Measurements from ENCODE around the gene TCF7L2. TPM values are rescaled to one million over a fixed set of nuclear protein-coding genes. Genes with fewer than 3 reads are reported as not detected.

The TCF7L2 gene
- total and polyA plus RNA-seq, 9 of the 15 experiments (the other 6 are each of a cell fraction or from before 2014, with no cell fraction given): 0.32 to 2.8 (median 0.92) TPM

DNA sequence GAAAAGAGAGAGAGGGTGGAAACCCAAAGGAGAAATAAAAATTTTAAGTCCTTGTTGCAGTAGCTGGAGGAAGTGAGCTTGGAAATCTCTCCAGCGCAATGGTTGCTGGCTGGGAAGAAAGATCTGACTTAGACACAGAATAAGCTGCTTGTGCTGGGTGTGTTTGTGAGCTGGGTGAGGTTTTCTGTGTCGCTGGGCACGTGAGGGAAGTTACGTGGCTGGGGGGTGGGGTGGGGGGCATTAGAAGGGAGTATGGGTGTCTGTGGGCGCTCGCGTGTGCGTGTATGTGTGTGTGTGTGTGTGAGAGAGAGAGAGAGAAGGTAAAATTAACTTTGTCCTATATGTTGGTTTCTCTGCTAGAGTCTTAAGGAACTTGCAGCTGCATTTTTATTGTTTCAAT is 11.6 kb downstream of the TCF7L2 start (continued):
- TF ChIP-seq PHF8 (IDR thresholded peaks at IDR 0.05; ENCODE audit: borderline replicate concordance, low read length): no peak

DNA sequence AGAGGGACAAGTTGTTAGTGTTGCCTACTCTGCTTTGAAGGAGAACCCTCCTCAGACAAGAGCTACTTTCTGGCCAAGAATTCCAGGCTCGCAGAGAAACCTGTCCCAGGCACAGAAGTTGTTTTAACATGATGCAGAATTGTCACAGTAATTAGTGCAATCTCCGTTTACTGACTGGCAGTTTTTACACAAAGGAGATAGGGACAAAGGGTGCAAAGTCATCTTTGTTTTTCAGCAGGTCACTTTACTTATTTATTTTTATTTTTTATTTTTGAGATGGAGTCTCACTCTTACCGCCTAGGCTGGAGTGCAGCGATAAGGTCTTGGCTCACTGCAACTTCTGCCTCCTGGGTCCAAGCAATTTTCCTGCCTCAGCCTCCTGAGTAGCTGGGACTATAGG is 12.3 kb downstream of the TCF7L2 start:
- Histone ChIP-seq H3K4me2 (ENCODE audit: insufficient read depth, low read length) (no peak overlapping the region; the same call in 1 of the 2 replicates), H3K9ac (ENCODE audit: insufficient read depth in 1 of 2, low read depth in 2 of 2, low read length in 2 of 2) (no peak overlapping the region), H3K4me1 (replicated peaks in 1 of 2; ENCODE audit: control insufficient read depth in 2 of 2, insufficient read depth in 2 of 2, low read length in 2 of 2) (peaks cover 0 to 13% of the 10 kb centered on the region in 2 experiments; a peak in 3 of 5 replicates), H3K36me3 (ENCODE audit: control insufficient read depth, insufficient read depth, low read length) (no peaks in the 10 kb centered on the region), H4K20me1 (replicated peaks; ENCODE audit: control insufficient read depth, insufficient read depth, low read length) (no peaks in the 10 kb centered on the region), H3K9me3 (replicated peaks; ENCODE audit: control insufficient read depth, insufficient read depth, low read depth, low read length) (no peaks in the 10 kb centered on the region), H3K27ac (ENCODE audit: extremely low read depth, low read depth, low read length) (0 out of 3 replicates have a peak overlapping the region, but pooled peaks have one; percentile 15), H2AFZ (ENCODE audit: low read depth, low read length) (no peak overlapping the region), H3K4me3 (no peak overlapping the region), H3K27me3 (ENCODE audit: control insufficient read depth in 2 of 2, insufficient read depth in 2 of 2, low read length in 2 of 2) (no peaks in the 10 kb centered on the region), H3K79me2 (ENCODE audit: control insufficient read depth, insufficient read depth, low read length) (no peaks in the 10 kb centered on the region), H3K9me1 (ENCODE audit: control insufficient read depth, insufficient read depth, low read length) (no peaks in the 10 kb centered on the region)
- FAIRE-seq: no peak
- intact Hi-C loops (cut with micrococcal nuclease): no loop called here
- no TSS peak for BruUV-seq (replicated peaks)
- no peak for TF ChIP-seq GATAD2B (IDR thresholded peaks at IDR 0.05; ENCODE audit: borderline replicate concordance)
- TF ChIP-seq SOX6 (IDR thresholded peaks at IDR 0.05): peak; percentile 21; the same call in 1 of the 2 replicates
- peak; percentile 37; the same call in 1 of the 2 replicates for TF ChIP-seq ARID1B (IDR thresholded peaks at IDR 0.05)
- TF ChIP-seq C11orf30 (IDR thresholded peaks at IDR 0.05; ENCODE audit: low read depth): peak; percentile 61; the same call in 1 of the 2 replicates
- peak; percentile 62; the same call in 1 of the 2 replicates for TF ChIP-seq ZNF316 (IDR thresholded peaks at IDR 0.05)
- TF ChIP-seq ZNF384 (IDR thresholded peaks at IDR 0.05; ENCODE audit: low read depth, low read length): no peak
- peak; percentile 27; the same call in 1 of the 2 replicates for TF ChIP-seq SMARCA4 (IDR thresholded peaks at IDR 0.05)
- peak; percentile 71 for TF ChIP-seq MAFG (tag; conservative IDR thresholded peaks at IDR 0.05)
- no peak for TF ChIP-seq LEF1 (IDR thresholded peaks at IDR 0.05)
- no peak for TF ChIP-seq CEBPB (tag; IDR thresholded peaks at IDR 0.05)
- TF ChIP-seq SMAD2 (IDR thresholded peaks at IDR 0.05; ENCODE audit: low read depth, low read length): no peak
- 0 out of 2 replicates have a peak, but pooled peaks have one; percentile 10 for TF ChIP-seq MAFK (IDR thresholded peaks at IDR 0.05; ENCODE audit: low read length)
- TF ChIP-seq, protein P1, sequence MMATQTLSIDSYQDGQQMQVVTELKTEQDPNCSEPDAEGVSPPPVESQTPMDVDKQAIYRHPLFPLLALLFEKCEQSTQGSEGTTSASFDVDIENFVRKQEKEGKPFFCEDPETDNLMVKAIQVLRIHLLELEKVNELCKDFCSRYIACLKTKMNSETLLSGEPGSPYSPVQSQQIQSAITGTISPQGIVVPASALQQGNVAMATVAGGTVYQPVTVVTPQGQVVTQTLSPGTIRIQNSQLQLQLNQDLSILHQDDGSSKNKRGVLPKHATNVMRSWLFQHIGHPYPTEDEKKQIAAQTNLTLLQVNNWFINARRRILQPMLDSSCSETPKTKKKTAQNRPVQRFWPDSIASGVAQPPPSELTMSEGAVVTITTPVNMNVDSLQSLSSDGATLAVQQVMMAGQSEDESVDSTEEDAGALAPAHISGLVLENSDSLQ (IDR thresholded peaks at IDR 0.05): peak; percentile 21; the same call in 1 of the 2 replicates
- peak; percentile 68 for ATAC-seq
- ChIA-PET POLR2A (interaction anchor here (0.7 kb wide), 1 partner anchor 129 kb away, joined by 3 read pairs; no protein-coding TSS in a partner anchor), CTCF (ENCODE audit: low intra/inter-chr PET ratio) (no interaction called here)
- 2% methylated on average over 4 of the region's 4 CpGs for WGBS (ENCODE audit: insufficient coverage, low coverage, missing lambda C conversion rate)
- peak in 1 of 4 experiments; percentile 17 for DNase-seq (ENCODE audit: extremely low read depth in 1 of 4, low spot score in 3 of 4)
- in situ Hi-C loops (cut with MboI): no loop called here
